GM12892 (cell line): ENCODE results near the gene INTS6.

Experiments
- POLR2A ChIP-seq: IDR thresholded peaks from 2 replicates; pipeline ENCODE4 v1.6.1; 2011; ENCODE audit warnings: low read depth, low read length, control low read depth
- POLR2AphosphoS5 ChIP-seq: IDR thresholded peaks from 2 replicates; pipeline ENCODE4 v1.6.1; 2011; ENCODE audit warnings: low read depth, low read length, control low read depth
- TAF1 ChIP-seq: IDR thresholded peaks from 2 replicates; pipeline ENCODE4 v1.6.1; 2011; ENCODE audit warnings: low read depth, mild to moderate bottlenecking, control low read depth, low read length, borderline replicate concordance

DNA sequence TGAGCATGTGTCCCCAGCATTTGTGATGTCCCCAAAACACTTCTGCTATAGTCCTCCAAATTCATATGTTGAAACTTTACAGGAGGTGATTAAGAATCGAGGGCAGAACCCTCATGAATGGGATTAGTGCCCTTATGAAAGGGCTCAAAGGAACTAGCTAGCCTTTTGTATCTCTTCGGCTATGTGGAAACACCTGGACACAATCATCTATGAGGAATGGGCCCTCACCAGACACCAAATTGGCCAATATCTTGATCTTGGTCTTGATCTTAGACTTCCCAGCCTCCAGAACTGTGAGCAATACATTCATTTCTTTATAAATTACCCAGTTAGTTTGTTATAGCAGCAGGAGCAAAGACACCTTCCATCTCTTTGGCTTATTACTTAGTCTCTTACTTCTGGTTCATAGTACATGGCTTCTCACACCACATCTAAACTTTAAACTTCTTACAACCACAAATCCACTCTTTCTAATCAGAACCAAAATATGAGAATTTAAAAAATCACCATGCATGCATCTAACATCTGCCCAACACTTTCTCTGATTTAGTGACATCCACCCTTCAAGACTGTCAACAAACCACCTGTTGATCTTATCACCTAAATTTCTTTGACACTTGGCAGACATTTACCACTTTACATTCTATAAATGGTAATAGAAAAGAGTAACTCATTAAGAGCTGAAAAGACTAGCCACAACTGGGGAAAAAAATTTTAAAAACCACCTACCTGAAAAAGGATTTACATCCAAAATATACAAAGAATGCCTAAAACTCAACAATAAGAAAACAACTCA lies 120.1 kb downstream of the INTS6 start:
- TF ChIP-seq TAF1 (no peak), POLR2AphosphoS5 (no peak), POLR2A (no peak)
